K562 (cell line): Measurements from ENCODE around the gene PPFIBP2. TPM values are rescaled to one million over a fixed set of nuclear protein-coding genes. Genes with fewer than 3 reads are reported as not detected.
A peak's percentile ranks its signal among the peaks of the same experiment; 100 is the strongest.

Experiments
- ATAC-seq: fragments of 200-7000 bp; cut with Tn5 transposase; 3 replicates; pipeline ENCODE4 v1.9.1; 2020; ENCODE audit warnings: moderate library complexity
- BruUV-seq: library from RNA; stranded (reverse); fragments of 400-500 nt; replicated peaks from 2 replicates; lab custom pipeline; 2021; lab: Mats Ljungman, UMichigan
- CTCF ChIA-PET: fragments of 300-600 bp; formaldehyde crosslinking; extraction: SDS; loops from one replicate; lab custom pipeline; 2021; ENCODE audit warnings: low intra/inter-chr PET ratio; lab: Yijun Ruan, JAX
- POLR2A ChIA-PET: fragments of 300-600, 350-650 bp; sonication (Branson Sonifier 250); formaldehyde crosslinking; extraction: SDS; loops from one replicate; lab custom pipeline; 2021; ENCODE audit warnings: antibody characterized with exemption, inconsistent platforms; lab: Yijun Ruan, JAX
- DNase-seq, 4 experiments: peaks; one replicate each; pipeline versions ENCODE4 v3.0.0 to v3.0.0-alpha.2; 2011 to 2018; ENCODE audit warnings: low spot score in 3 of 4, mixed read lengths in 3 of 4; ENCODE audit errors: extremely low read depth in 1 of 4
- FAIRE-seq: peaks from 2 replicates; lab custom pipeline; 2011; peaks lifted over from hg19 to GRCh38; lab: Jason Lieb, UNC
- H2AFZ ChIP-seq: 2 replicates; pipeline ENCODE4 v1.6.0; 2011; ENCODE audit warnings: low read depth, low read length, control low read depth, inconsistent platforms
- H3K27ac ChIP-seq: fragments of 200-600 bp; 3 replicates; pipeline ENCODE4 v1.8.0; 2011; ENCODE audit warnings: low read depth, mild to moderate bottlenecking, control low read depth, inconsistent platforms, low read length, moderate library complexity, mixed read lengths; ENCODE audit errors: extremely low read depth
- H3K27me3 ChIP-seq, 2 experiments: fragments of 300-600 bp in 1 of 2; 2 replicates in 1 of 2; 3 replicates in 1 of 2; pipeline versions ENCODE4 v1.6.0 to v1.8.0; 2011; ENCODE audit warnings: inconsistent platforms in 2 of 2, low read length in 2 of 2, mild to moderate bottlenecking in 1 of 2, mixed read lengths in 1 of 2, moderate library complexity in 1 of 2; ENCODE audit not compliant: control insufficient read depth in 2 of 2, insufficient read depth in 2 of 2
- H3K36me3 ChIP-seq: fragments of 300-600 bp; 3 replicates; pipeline ENCODE4 v1.8.0; 2011; ENCODE audit warnings: mild to moderate bottlenecking, low read length, inconsistent platforms; ENCODE audit not compliant: control insufficient read depth, insufficient read depth
- H3K4me1 ChIP-seq, 2 experiments: fragments of 200-600 bp in 1 of 2; replicated peaks in 1 of 2; 2 replicates in 1 of 2; 3 replicates in 1 of 2; pipeline versions ENCODE4 v1.5.1 to v1.8.0; 2011; ENCODE audit warnings: inconsistent platforms in 2 of 2, low read length in 2 of 2, mild to moderate bottlenecking in 1 of 2, mixed read lengths in 1 of 2, moderate library complexity in 1 of 2; ENCODE audit not compliant: control insufficient read depth in 2 of 2, insufficient read depth in 2 of 2
- H3K4me2 ChIP-seq: 2 replicates; pipeline ENCODE4 v1.6.1; 2011; ENCODE audit warnings: low read length, control low read depth, inconsistent platforms, mixed read lengths; ENCODE audit not compliant: insufficient read depth
- H3K4me3 ChIP-seq: fragments of 200-600 bp; sonication (generic), shearing (Covaris generic); 2 replicates; pipeline ENCODE4 v1.5.1; 2016; ENCODE audit warnings: control low read depth, inconsistent platforms
- H3K79me2 ChIP-seq: fragments of 200-600 bp; 3 replicates; pipeline ENCODE4 v1.8.0; 2011; ENCODE audit warnings: low read length, inconsistent platforms; ENCODE audit not compliant: control insufficient read depth, insufficient read depth
- H3K9ac ChIP-seq, 2 experiments: 2 replicates each; pipeline versions ENCODE4 v1.6.0 to v1.6.1; 2011; ENCODE audit warnings: low read depth in 2 of 2, low read length in 2 of 2, control low read depth in 1 of 2, inconsistent platforms in 1 of 2, mild to moderate bottlenecking in 1 of 2, mixed read lengths in 1 of 2; ENCODE audit not compliant: insufficient read depth in 1 of 2
- H3K9me1 ChIP-seq: one replicate; pipeline ENCODE4 v1.6.0; 2011; ENCODE audit warnings: inconsistent platforms, mild to moderate bottlenecking, low read length, moderate library complexity; ENCODE audit not compliant: control insufficient read depth, insufficient read depth
- H3K9me3 ChIP-seq: replicated peaks from 2 replicates; pipeline ENCODE4 v1.5.1; 2011; ENCODE audit warnings: low read depth, low read length, inconsistent platforms; ENCODE audit not compliant: control insufficient read depth, insufficient read depth
- H4K20me1 ChIP-seq: replicated peaks from 2 replicates; pipeline ENCODE4 v1.6.1; 2011; ENCODE audit warnings: low read length, inconsistent platforms, mixed read lengths; ENCODE audit not compliant: control insufficient read depth, insufficient read depth
- CBFA2T3 ChIP-seq: fragments of 450-650 bp; IDR thresholded peaks from 2 replicates; pipeline ENCODE4 v1.6.1; 2017
- CLOCK ChIP-seq: fragments of 250-450 bp; sonication (Bioruptor Pico); IDR thresholded peaks from 2 replicates; pipeline ENCODE4 v1.4.0; 2020; ENCODE audit warnings: mild to moderate bottlenecking, moderate library complexity, borderline replicate concordance
- CREB3 ChIP-seq: fragments of 450-650 bp; conservative IDR thresholded peaks from 2 replicates; pipeline ENCODE4 v1.6.1; 2016; ENCODE audit warnings: missing genetic modification characterization, low read depth, mild to moderate bottlenecking, missing compliant biosample characterization, moderate library complexity
- EP400 ChIP-seq: fragments of 450-650 bp; IDR thresholded peaks from 2 replicates; pipeline ENCODE4 v1.6.1; 2017; ENCODE audit warnings: antibody characterized with exemption, mild to moderate bottlenecking, moderate library complexity
- FOXJ2 ChIP-seq: fragments of 200-800 bp; sonication (Bioruptor generic); IDR thresholded peaks from 2 replicates; pipeline ENCODE4 v1.6.1; 2016; ENCODE audit warnings: missing genetic modification characterization, missing compliant biosample characterization
- FOXO4 ChIP-seq: fragments of 450-650 bp; formaldehyde crosslinking; IDR thresholded peaks from 2 replicates; pipeline ENCODE4 v1.4.0; 2020; ENCODE audit warnings: mild to moderate bottlenecking, moderate library complexity
- GMEB1 ChIP-seq: fragments of 250-450 bp; sonication (Bioruptor Pico); IDR thresholded peaks from 2 replicates; pipeline ENCODE4 v1.4.0; 2020; ENCODE audit warnings: mild to moderate bottlenecking
- KAT7 ChIP-seq: sonication (generic); formaldehyde crosslinking; IDR thresholded peaks from 2 replicates; pipeline ENCODE4 v1.8.0; 2022; ENCODE audit warnings: missing genetic modification reagents, mild to moderate bottlenecking, borderline replicate concordance
- KLF6 ChIP-seq: fragments of 250-450 bp; sonication (Bioruptor Pico); IDR thresholded peaks from 2 replicates; pipeline ENCODE4 v1.4.0; 2020; ENCODE audit warnings: mild to moderate bottlenecking, moderate library complexity, borderline replicate concordance
- NFATC3 ChIP-seq: fragments of 450-650 bp; IDR thresholded peaks from 2 replicates; pipeline ENCODE4 v1.6.1; 2017; ENCODE audit warnings: mild to moderate bottlenecking
- PHTF2 ChIP-seq: fragments of 250-450 bp; sonication (Bioruptor Pico); IDR thresholded peaks from 2 replicates; pipeline ENCODE4 v1.5.0; 2021; ENCODE audit warnings: mild to moderate bottlenecking
- POLR2H ChIP-seq: IDR thresholded peaks from 2 replicates; pipeline ENCODE4 v1.6.1; 2016; ENCODE audit warnings: missing genetic modification characterization, low read depth, mild to moderate bottlenecking, control low read depth, missing compliant biosample characterization, moderate library complexity
- POLR3G ChIP-seq: IDR thresholded peaks from 2 replicates; pipeline ENCODE4 v1.6.1; 2011; ENCODE audit not compliant: insufficient read length, insufficient replicate concordance; ENCODE audit errors: extremely low read depth
- USF2 ChIP-seq: sonication (generic); formaldehyde crosslinking; IDR thresholded peaks from 2 replicates; pipeline ENCODE4 v1.5.0; 2020; ENCODE audit warnings: missing genetic modification reagents
- ZBTB1 ChIP-seq: sonication (generic); formaldehyde crosslinking; IDR thresholded peaks from 2 replicates; pipeline ENCODE4 v1.8.1; 2023; ENCODE audit warnings: missing genetic modification reagents, low read depth, mild to moderate bottlenecking, borderline replicate concordance
- ZBTB8A ChIP-seq: fragments of 450-650 bp; IDR thresholded peaks from 2 replicates; pipeline ENCODE4 v1.6.1; 2018; ENCODE audit warnings: mild to moderate bottlenecking, moderate library complexity; ENCODE audit not compliant: partially characterized antibody
- WGBS: fragments of 100-300 bp; shearing (Covaris generic); methylation state at CpG from one replicate; pipeline ENCODE4 v1.1.6; 2016; ENCODE audit warnings: low coverage, mixed read lengths; ENCODE audit not compliant: insufficient coverage; ENCODE audit errors: missing lambda C conversion rate; 5-methylcytosine and 5-hydroxymethylcytosine counted together
- in situ Hi-C: fragments of 300-500 bp; cut with MboI; formaldehyde crosslinking; loops from 4 replicates; pipeline ENCODE4 v1.15.0; 2018; ENCODE audit warnings: inconsistent platforms, mixed read lengths
- intact Hi-C: fragments of 100-400 bp; cut with micrococcal nuclease; formaldehyde crosslinking; loops from 2 replicates; pipeline ENCODE4 v1.14.2; 2022
- polyA plus RNA-seq, 8 experiments: library from polyadenylated mRNA; depleted of rRNA in 4 of 8; stranded (reverse) in 5 of 8; unstranded in 3 of 8; fragments of >200 nt; fragmentation: Nextera tagmentation in 2 of 8; fragmentation: Illumina TruSeq in 1 of 8; extraction: Ambion mirVana in 2 of 8; extraction: Trizol in 1 of 8; gene quantifications; 2 replicates each; pipeline versions ENCODE4 v1.2.1 to v1.2.3, GENCODE V29; 2011 to 2014; ENCODE audit warnings: inconsistent platforms in 1 of 8, missing spikeins in 1 of 8
- total RNA-seq, 7 experiments: library from RNA; depleted of rRNA in 6 of 7; stranded (reverse); fragments of >200 nt in 6 of 7; fragmentation: Illumina TruSeq in 2 of 7; extraction: Trizol in 2 of 7; gene quantifications; 2 replicates each; pipeline versions ENCODE4 v1.2.1 to v1.2.3, GENCODE V29; 2011 to 2021; ENCODE audit warnings: low replicate concordance in 1 of 7

Gene PPFIBP2
- total and polyA plus RNA-seq, 9 of the 15 experiments (the other 6 are each of a cell fraction or from before 2014, with no cell fraction given) = 0.18 to 3.4 (median 1.2) TPM

GRCh38 chr11:7599209-7599608 lies 85.4 kb downstream of the PPFIBP2 start:
- no peak overlapping the region for H3K9ac ChIP-seq
- H3K36me3 ChIP-seq = no peaks in the 10 kb centered on the region
- CTCF ChIA-PET = no interaction called here
- TF ChIP-seq KAT7 = no peak
- no peak for TF ChIP-seq CREB3 (tag)
- no peak for TF ChIP-seq EP400
- no peak for TF ChIP-seq CLOCK (CRISPR knock-in tag)
- no peak for TF ChIP-seq KLF6
- TF ChIP-seq CBFA2T3 = no peak
- TF ChIP-seq USF2 (CRISPR knock-in tag) = no peak
- TF ChIP-seq FOXJ2 (tag) = no peak
- no peak for TF ChIP-seq GMEB1
- no peak for TF ChIP-seq PHTF2 (CRISPR knock-in tag)
- no peak for TF ChIP-seq ZBTB8A
- no peak for TF ChIP-seq POLR2H (tag)
- no peak for TF ChIP-seq NFATC3
- TF ChIP-seq ZBTB1 (CRISPR knock-in tag) = no peak
- TF ChIP-seq POLR3G = no peak
- TF ChIP-seq FOXO4 (CRISPR knock-in tag) = no peak

More at GRCh38 chr11:7599209-7599608, 85.4 kb downstream of the PPFIBP2 start:
- no peaks in the 10 kb centered on the region for H3K79me2 ChIP-seq
- H3K4me3 ChIP-seq = no peak overlapping the region
- H3K9me1 ChIP-seq = no peaks in the 10 kb centered on the region
- DNase-seq (no peak), ATAC-seq (peak; percentile 19; the same call in 1 of the 3 replicates), FAIRE-seq (no peak)
- no peak overlapping the region for H3K27ac ChIP-seq
- no peaks in the 10 kb centered on the region for H3K9me3 ChIP-seq
- H2AFZ ChIP-seq = no peak overlapping the region
- WGBS = 0% methylated on average over 2 of the region's 2 CpGs
- no TSS peak for BruUV-seq
- intact Hi-C loops = no loop called here
- H3K27me3 ChIP-seq = no peaks in the 10 kb centered on the region; a peak in 2 of 5 replicates
- no peaks in the 10 kb centered on the region for H4K20me1 ChIP-seq
- H3K4me1 ChIP-seq = peaks cover 0 to 16% of the 10 kb centered on the region in 2 experiments; a peak in 3 of 5 replicates
- H3K4me2 ChIP-seq = no peak overlapping the region
- in situ Hi-C loops = no loop called here
- POLR2A ChIA-PET = no interaction called here
